SHP77 treated with DMSO at 0.1 percent for 48 hours (cell line): Measurements from ENCODE around the gene ARAP2.

Source experiments
- DNase-seq: peaks from one replicate; lab custom pipeline; 2025; lab: John Stamatoyannopoulos, UW

ARAP2 gene

GRCh38 chr4:36256398-36256891 is 12.1 kb upstream of the ARAP2 start:
- no peak for DNase-seq

GRCh38 chr4:36255577-36255976 is 11.3 kb upstream of the ARAP2 start:
- DNase-seq = no peak

GRCh38 chr4:36254371-36254770 is 10.1 kb upstream of the ARAP2 start:
- no peak for DNase-seq

- no peak for DNase-seq
Observed at GRCh38 chr4:36251983-36252382, 7.7 kb upstream of the ARAP2 start.

GRCh38 chr4:36249610-36250009 is 5.3 kb upstream of the ARAP2 start:
- DNase-seq = no peak

GRCh38 chr4:36243355-36244256 is 708 bp downstream of the ARAP2 start:
- no peak for DNase-seq

- no peak for DNase-seq
Observed at GRCh38 chr4:36242629-36243354, 1.5 kb downstream of the ARAP2 start.

- no peak for DNase-seq
Observed at GRCh38 chr4:36241771-36242170, 2.5 kb downstream of the ARAP2 start.

- no peak for DNase-seq
Observed at GRCh38 chr4:36237366-36238313, 6.7 kb downstream of the ARAP2 start.

GRCh38 chr4:36236159-36236558 is 8.2 kb downstream of the ARAP2 start:
- DNase-seq = no peak

GRCh38 chr4:36235306-36235705 is 9.0 kb downstream of the ARAP2 start:
- no peak for DNase-seq

- no peak for DNase-seq
Observed at GRCh38 chr4:36233567-36234266, 10.6 kb downstream of the ARAP2 start.

- DNase-seq = no peak
Observed at GRCh38 chr4:36230534-36230933, 13.8 kb downstream of the ARAP2 start.

GRCh38 chr4:36227913-36228312 is 16.4 kb downstream of the ARAP2 start:
- DNase-seq = no peak

GRCh38 chr4:36226430-36227227 is 17.7 kb downstream of the ARAP2 start:
- DNase-seq = no peak

- no peak for DNase-seq
Observed at GRCh38 chr4:36224972-36225903, 19.1 kb downstream of the ARAP2 start.

GRCh38 chr4:36222702-36223101 is 21.6 kb downstream of the ARAP2 start:
- no peak for DNase-seq

GRCh38 chr4:36220776-36221175 is 23.5 kb downstream of the ARAP2 start:
- no peak for DNase-seq

GRCh38 chr4:36218121-36218520 is 26.2 kb downstream of the ARAP2 start:
- no peak for DNase-seq
